Measurements from ENCODE around the gene TMEM250.

DNA sequence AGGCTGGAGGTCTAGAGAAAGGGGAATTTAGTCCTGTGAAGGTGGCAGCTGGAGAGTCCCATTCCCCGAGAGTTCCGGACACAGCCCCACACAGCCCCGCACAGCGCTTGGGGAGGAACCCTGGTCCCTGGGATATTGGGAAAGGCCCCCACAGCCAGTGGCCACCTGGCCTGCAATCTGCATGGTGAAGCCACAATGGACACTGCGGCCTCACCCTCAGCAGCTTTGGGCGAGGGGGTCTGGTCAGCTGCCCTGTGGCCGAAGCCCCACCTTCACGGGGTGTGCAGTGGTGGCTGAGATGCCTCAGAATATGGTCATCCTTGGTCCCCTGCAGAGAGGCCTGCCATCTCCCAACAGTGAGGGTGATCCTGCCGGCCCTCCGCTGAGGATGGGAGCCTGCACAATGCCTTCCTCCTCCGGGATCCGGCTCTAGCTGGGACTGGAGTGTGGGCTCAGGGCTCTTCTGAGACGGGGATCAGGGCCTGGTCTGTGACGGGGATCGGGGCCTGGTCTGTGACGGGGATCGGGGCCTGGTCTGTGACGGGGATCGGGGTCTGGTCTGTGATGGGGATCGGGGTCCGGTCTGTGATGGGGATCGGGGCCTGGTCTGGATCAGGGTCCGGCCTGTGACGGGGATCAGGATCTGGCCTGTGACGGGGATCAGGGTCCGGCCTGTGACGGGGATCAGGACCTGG lies 33.3 kb upstream of the TMEM250 start:
- TF ChIP-seq, protein P1, sequence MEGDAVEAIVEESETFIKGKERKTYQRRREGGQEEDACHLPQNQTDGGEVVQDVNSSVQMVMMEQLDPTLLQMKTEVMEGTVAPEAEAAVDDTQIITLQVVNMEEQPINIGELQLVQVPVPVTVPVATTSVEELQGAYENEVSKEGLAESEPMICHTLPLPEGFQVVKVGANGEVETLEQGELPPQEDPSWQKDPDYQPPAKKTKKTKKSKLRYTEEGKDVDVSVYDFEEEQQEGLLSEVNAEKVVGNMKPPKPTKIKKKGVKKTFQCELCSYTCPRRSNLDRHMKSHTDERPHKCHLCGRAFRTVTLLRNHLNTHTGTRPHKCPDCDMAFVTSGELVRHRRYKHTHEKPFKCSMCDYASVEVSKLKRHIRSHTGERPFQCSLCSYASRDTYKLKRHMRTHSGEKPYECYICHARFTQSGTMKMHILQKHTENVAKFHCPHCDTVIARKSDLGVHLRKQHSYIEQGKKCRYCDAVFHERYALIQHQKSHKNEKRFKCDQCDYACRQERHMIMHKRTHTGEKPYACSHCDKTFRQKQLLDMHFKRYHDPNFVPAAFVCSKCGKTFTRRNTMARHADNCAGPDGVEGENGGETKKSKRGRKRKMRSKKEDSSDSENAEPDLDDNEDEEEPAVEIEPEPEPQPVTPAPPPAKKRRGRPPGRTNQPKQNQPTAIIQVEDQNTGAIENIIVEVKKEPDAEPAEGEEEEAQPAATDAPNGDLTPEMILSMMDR (IDR thresholded peaks at IDR 0.05; ENCODE audit: low read length): no peak
- no peak for TF ChIP-seq EZH2 (IDR thresholded peaks at IDR 0.05; ENCODE audit: borderline replicate concordance, low read length)

Data from OCI-LY1 (cell line).